ENCODE data around the gene PDE8A. TPM values are rescaled to one million over a fixed set of nuclear protein-coding genes. Genes with fewer than 3 reads are reported as not detected.

Gene PDE8A
- total and polyA plus RNA-seq, 10 of the 15 experiments (the other 5 are each of a cell fraction or from before 2014, with no cell fraction given) = 6.7 to 69.2 (median 27.2) TPM

DNA sequence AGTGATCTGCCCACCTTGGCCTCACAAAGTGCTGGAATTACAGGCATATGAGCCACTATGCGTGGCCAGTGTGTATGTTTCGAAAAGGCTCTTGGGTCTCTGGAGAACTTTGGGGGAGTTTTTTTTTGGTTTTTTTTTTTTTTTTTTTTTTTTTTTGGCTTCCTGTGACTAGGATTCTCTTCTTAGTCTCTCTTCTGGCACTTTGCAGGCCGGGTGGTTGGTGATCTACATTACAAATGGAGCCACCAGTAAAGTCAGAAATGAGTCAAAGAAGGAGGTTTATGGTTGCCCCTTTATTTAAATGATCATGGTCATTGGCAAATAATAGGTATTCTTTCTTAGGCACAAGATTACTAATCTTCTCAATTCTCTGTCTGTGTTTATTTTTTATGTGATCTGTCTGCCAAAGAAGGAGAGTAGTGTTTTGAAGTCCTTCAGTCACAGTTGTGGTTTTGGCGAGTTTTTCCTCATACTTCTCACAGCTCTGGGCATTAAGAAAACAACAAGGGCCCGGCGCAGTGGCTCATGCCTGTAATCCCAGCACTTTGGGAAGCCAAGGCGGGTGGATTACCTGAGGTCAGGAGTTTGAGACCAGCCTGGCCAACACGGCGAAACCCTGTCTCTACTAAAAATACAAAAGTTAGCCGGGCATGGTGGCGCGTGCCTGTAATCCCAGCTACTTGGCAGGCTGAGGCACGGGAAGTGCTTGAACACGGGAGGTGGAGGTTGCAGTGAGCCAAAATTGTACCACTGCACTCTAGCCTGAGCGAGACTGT lies 38.3 kb downstream of the PDE8A start (continued):
- TF ChIP-seq NFIC (IDR thresholded peaks at IDR 0.05; ENCODE audit: low read depth, low read length) (0 out of 2 replicates have a peak, but pooled peaks have one; percentile 17), SMC3 (IDR thresholded peaks at IDR 0.05; ENCODE audit: borderline replicate concordance, low read length) (no peak)

DNA sequence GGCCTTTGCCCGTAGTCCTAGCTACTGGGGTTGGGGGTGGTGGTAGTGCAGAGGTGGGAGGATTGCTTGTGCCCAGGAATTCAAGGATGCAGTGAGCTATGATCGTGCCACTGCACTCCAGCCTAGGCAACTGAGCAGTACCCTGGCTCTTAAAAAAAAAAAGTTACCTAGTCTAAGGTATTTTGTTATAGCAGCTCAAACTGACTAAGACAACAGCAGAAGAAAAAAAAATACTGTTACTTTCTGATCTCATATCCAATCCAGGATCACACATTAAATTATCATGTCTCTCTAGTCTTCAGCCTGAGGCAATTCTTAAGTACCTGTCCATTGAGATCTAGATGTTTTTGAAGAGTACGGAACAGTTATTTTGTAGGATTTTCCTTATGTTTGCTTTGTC lies 39.8 kb downstream of the PDE8A start:
- Histone ChIP-seq H3K4me2 (ENCODE audit: control insufficient read depth, insufficient read depth) (no peak overlapping the region), H3K9me3 (replicated peaks; ENCODE audit: control insufficient read depth, insufficient read depth, low read length) (no peaks in the 10 kb centered on the region), H3K27ac (ENCODE audit: control insufficient read depth, insufficient read depth) (no peak overlapping the region), H3K36me3 (ENCODE audit: control insufficient read depth in 2 of 2, insufficient read depth in 2 of 2, low read length in 1 of 2) (no peaks in the 10 kb centered on the region), H3K9ac (ENCODE audit: control insufficient read depth, insufficient read depth, low read length) (no peak overlapping the region), H3K4me1 (ENCODE audit: control insufficient read depth, insufficient read depth, low read length) (peaks cover 32% of the 10 kb centered on the region), H2AFZ (ENCODE audit: control insufficient read depth, low read depth, low read length) (no peak overlapping the region), H3K4me3 (no peak overlapping the region), H4K20me1 (ENCODE audit: control insufficient read depth, insufficient read depth) (no peaks in the 10 kb centered on the region), H3K27me3 (replicated peaks in 1 of 2; ENCODE audit: control insufficient read depth in 2 of 2, insufficient read depth in 2 of 2, low read length in 1 of 2) (no peaks in the 10 kb centered on the region), H3K79me2 (ENCODE audit: control insufficient read depth, insufficient read depth, low read length) (peaks cover 55% of the 10 kb centered on the region)
- SMC1A ChIA-PET (ENCODE audit: uncharacterized antibody, unreplicated experiment) = interaction anchor here (0.9 to 2.8 kb wide), 10 partner anchors 10 to 40 kb away, joined by 3 to 8 read pairs (median 4); partner anchors contain the start of gene PDE8A
- no TSS peak for BruUV-seq (replicated peaks)
- FAIRE-seq (no peak), DNase-seq (ENCODE audit: low read depth, low spot score) (no peak), ATAC-seq (no peak)
- CTCF ChIA-PET = interaction anchor here (0.9 to 1.8 kb wide), 4 partner anchors 11 to 200 kb away, joined by 3 to 9 read pairs (median 3); no protein-coding TSS in a partner anchor
- WGBS (ENCODE audit: insufficient coverage, insufficient replicate concordance, low lambda C conversion rate, missing lambda C conversion rate) = 95% methylated on average over 3 of the region's 3 CpGs
- POLR2A ChIA-PET = interaction anchor here (1.0 to 2.3 kb wide), 6 partner anchors 8 to 33 kb away, joined by 4 to 12 read pairs (median 6); no protein-coding TSS in a partner anchor
- RAD21 ChIA-PET (ENCODE audit: unreplicated experiment) = interaction anchor here (0.7 to 4.6 kb wide), 8 partner anchors 8 to 40 kb away, joined by 3 to 21 read pairs (median 3); partner anchors contain the start of gene PDE8A
- in situ Hi-C loops (cut with MboI) (no loop called here), intact Hi-C loops (cut with micrococcal nuclease; ENCODE audit: unreplicated experiment) (no loop called here)
- TF ChIP-seq, protein P1, sequence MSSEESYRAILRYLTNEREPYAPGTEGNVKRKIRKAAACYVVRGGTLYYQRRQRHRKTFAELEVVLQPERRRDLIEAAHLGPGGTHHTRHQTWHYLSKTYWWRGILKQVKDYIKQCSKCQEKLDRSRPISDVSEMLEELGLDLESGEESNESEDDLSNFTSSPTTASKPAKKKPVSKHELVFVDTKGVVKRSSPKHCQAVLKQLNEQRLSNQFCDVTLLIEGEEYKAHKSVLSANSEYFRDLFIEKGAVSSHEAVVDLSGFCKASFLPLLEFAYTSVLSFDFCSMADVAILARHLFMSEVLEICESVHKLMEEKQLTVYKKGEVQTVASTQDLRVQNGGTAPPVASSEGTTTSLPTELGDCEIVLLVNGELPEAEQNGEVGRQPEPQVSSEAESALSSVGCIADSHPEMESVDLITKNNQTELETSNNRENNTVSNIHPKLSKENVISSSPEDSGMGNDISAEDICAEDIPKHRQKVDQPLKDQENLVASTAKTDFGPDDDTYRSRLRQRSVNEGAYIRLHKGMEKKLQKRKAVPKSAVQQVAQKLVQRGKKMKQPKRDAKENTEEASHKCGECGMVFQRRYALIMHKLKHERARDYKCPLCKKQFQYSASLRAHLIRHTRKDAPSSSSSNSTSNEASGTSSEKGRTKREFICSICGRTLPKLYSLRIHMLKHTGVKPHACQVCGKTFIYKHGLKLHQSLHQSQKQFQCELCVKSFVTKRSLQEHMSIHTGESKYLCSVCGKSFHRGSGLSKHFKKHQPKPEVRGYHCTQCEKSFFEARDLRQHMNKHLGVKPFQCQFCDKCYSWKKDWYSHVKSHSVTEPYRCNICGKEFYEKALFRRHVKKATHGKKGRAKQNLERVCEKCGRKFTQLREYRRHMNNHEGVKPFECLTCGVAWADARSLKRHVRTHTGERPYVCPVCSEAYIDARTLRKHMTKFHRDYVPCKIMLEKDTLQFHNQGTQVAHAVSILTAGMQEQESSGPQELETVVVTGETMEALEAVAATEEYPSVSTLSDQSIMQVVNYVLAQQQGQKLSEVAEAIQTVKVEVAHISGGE (CRISPR knock-in tag; IDR thresholded peaks at IDR 0.05) = no peak
- TF ChIP-seq EZH2 (IDR thresholded peaks at IDR 0.05; ENCODE audit: borderline replicate concordance, control insufficient read depth, low read depth, low read length) (no peak), RB1 (IDR thresholded peaks at IDR 0.05; ENCODE audit: borderline replicate concordance) (no peak), POLR2AphosphoS2 (IDR thresholded peaks at IDR 0.05; ENCODE audit: low read depth, low read length) (no peak), NR2C1 (IDR thresholded peaks at IDR 0.05) (no peak), MYC (IDR thresholded peaks at IDR 0.05; ENCODE audit: insufficient read depth, insufficient read length, insufficient replicate concordance, low read length, severe bottlenecking) (no peak), EED (IDR thresholded peaks at IDR 0.05; ENCODE audit: low read depth) (no peak), NFYA (IDR thresholded peaks at IDR 0.05; ENCODE audit: borderline replicate concordance, low read depth, low read length) (no peak), NFYB (IDR thresholded peaks at IDR 0.05; ENCODE audit: insufficient read depth, low read depth, low read length) (no peak), DPF2 (IDR thresholded peaks at IDR 0.05) (no peak), BMI1 (IDR thresholded peaks at IDR 0.05; ENCODE audit: borderline replicate concordance) (no peak), SRF (IDR thresholded peaks at IDR 0.05; ENCODE audit: low read depth in 2 of 2, low read length in 2 of 2) (no peak), SUZ12 (IDR thresholded peaks at IDR 0.05; ENCODE audit: unreplicated experiment) (no peak), ZNF384 (IDR thresholded peaks at IDR 0.05; ENCODE audit: borderline replicate concordance, low read depth, low read length) (no peak), CBX3 (IDR thresholded peaks at IDR 0.05; ENCODE audit: borderline replicate concordance, low read depth) (no peak), IRF4 (IDR thresholded peaks at IDR 0.05; ENCODE audit: low read depth, low read length) (no peak), PAX5 (IDR thresholded peaks at IDR 0.05; ENCODE audit: borderline replicate concordance, low read depth, low read length) (no peak)
